ENCODE results near the gene ATP5F1D.

ATP5F1D gene

DNA sequence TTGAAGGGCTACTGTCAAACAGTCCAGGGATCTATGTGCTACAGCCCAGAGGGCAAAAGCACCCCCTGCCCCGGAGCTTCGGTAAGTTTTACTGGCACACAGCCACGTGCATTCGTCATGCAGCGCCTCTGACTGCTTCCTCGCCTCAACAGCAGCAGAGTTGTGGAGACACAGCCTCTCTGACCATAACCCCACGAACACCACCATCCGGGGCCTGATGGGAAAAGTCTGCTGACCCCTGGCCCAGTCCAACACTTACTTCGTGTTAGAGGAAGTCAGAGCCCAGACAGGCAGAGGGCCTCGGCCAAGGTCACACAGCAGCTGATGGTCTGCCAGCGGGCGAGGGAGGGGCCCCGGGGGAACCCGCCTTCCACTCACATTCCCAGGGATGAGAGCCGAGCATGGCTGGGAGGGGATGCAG lies 8.9 kb upstream of the ATP5F1D start:
- DNase-seq (ENCODE audit: low read depth in 1 of 2, low spot score in 1 of 2), result no peak

DNA sequence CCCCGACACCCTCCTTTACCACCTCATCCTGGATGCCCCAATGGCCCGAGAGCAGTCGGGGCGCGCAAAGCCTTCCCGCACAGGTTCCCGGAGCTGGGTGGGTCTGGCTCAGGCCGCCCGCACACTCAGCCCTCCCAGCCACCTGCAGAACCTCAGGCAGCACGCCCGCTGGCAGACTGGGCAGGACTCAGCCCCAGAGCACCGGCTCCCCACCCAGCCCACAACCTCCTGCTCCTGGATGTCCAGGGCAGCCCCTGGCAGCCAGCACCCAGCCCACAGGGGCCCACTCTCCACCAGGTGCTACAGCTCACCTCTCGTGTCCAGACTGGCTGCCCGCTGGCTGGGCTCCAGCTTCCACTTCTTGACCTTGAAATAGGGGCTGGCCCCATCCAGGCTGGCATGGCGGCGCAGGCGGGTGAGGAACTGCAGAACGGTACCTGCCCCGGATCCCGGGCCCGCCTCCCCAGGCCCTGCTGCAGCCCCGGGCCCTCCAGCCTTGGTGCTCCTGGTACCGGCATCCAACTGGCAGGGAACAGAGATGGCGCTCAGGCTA lies 8.4 kb upstream of the ATP5F1D start:
- DNase-seq (ENCODE audit: low read depth in 1 of 2, low spot score in 1 of 2), result no peak

DNA sequence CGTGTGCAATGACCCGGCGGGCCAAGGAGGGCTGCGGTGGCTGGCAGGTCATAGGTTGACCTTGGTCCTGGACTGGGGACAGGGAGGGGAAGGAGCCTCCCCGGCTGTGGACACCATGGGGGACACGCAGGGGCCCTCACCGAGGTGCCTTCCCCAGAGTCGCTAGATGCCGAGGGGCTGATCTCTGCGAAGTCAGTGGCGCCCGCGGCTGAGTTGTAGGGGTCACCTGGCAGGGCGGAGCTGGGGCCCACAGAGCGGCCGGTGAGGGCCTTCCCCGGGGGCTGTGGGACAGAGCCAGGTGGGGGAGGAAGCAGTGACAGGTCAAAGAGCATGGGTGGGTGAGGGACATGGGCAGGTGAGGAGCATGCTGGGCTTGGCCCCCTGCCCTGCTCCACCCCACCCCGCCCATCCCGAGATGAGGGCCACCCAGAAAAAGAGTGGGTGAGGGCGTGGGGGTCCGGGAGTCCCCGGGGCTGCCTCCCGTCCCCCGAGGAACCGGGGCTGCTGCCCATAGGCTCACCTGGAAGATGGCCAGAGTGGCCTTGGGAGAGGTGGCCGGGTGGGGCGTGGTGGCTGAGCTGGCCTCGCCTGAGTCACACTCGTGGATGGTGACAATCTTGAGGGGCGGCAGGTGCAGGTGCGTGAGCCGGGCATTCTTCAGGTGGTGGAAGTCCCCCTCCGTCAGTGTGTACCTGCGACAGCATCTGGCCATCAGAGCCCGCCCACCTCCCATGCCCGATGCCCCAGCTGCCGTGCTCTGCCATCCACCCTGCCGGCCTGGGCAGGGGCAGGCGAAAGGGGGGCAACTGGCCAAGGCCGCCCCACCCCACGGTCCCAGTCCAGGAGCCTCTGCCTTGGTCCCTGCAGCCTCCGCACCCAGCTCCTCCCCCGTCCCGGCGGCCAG lies 7.2 kb upstream of the ATP5F1D start:
- no peak for DNase-seq (ENCODE audit: low read depth in 1 of 2, low spot score in 1 of 2)

DNA sequence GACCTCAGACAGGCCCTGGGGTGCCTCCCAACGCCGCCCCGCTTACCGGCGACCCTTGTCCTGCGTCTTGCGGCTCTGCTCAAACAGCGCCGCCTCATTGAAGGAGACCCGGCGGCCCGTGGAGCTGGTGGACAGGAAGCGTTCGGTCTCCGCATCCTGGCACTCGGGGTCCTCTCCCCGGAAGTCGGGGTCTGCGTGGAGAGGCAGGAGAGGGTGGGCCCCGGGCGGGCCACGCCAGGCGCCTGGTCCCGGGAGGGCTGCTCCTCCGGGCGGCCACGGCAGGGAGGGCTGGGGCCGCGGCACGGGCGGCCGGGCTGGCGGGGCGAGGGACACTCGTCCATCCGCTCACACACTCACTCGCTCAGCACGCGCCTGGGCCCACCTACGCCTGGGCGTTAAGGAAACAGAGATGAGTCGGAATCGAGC lies 6.6 kb upstream of the ATP5F1D start:
- DNase-seq (ENCODE audit: low read depth in 1 of 2, low spot score in 1 of 2), result no peak

DNA sequence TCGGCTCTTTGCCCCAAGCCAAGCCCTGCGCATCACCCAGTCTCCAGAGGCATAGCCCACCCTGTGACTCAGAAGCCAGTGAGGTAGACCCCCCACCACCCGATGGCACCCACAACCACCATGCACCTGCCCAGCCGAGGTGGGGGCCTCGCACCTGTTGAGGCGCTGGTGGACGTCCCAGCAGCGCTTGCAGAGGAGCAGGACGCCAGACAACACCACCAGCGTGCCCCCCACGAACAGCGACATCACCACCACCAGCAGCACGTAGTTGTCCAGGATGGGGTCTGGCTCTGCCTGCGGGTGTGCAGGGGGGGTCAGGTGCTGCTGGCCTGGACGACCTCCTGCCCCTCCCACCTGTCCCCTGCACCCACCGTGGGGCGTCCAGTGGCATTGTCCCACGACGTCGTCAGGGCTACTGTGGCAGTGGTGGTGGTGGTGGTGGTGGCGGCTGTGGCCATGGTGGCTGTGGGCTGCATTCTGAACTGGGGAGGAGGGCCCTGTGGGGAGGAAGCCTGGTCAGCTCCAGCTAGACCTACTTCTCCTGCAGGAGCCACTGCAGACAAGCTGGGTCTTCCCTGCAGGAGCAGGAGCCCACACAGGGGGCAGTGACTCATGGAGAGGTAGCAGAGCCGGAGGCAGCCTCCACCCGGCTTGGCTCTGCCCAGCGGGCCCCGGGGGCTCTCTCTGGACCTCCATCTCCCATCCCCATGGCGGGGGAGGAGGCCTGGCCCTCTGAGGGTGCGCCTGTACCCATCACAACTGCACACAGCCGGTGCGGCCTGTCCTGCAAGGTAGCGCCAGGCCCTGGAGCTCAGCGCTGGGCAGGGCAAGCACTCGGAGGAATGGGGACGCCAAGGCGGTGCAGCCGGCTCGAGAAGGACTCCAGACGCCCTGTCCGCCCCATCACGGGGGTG lies 5.7 kb upstream of the ATP5F1D start:
- no peak for DNase-seq (ENCODE audit: low read depth in 1 of 2, low spot score in 1 of 2)

DNA sequence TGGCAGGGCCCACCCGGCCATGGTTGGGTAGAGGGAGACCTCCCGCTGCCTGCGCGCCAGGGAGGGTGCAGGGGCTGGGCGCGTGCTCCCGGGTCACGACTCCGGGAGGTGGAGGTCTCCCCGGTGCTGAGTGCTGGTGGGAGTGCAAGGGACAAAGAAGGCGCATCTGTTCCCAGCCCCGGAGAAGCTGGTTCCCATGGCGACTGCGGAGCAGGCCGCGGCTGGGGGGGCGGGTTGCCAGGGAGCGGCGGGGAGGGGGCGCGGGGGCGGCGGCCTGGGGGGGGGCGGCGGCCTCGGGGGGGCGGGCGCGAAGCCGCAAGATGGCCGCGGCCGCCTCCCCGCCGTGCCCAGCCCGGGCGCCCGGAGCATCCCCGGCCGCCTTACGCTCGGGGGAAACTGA lies 5.0 kb upstream of the ATP5F1D start:
- no peak for DNase-seq (ENCODE audit: low read depth in 1 of 2, low spot score in 1 of 2)

DNA sequence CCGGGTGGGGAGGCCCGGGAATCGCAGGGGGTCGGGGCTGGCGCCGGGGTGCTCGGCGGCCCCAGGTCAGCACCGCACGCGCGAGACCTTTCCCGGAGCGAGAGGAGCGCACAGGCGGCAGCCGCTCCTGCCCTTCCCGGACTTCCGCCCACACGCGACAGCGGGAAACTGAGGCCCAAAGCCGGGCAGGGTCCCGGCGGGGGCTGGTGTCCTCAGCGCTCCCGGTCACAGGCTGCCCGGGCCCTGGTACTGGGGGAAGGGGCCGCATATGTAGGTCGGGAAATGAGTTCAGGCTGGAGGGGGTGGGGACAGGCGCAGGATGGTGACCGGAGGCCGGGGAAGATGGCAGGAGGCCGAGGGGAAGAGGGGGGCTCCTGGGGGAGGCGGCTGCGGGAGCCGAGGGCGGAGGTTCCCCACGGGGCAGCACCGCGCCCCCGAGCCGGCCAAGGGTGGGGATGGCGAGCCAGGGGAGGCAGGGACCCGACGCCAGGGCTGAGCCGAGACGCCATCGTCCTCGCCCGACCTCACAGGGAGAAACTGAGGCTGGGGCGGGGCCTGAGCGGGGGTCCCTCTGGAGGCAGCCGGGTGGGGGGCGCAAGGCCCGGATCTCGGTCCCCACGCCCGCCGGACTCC lies 4.4 kb upstream of the ATP5F1D start:
- DNase-seq (ENCODE audit: low read depth in 1 of 2, low spot score in 1 of 2), result no peak

DNA sequence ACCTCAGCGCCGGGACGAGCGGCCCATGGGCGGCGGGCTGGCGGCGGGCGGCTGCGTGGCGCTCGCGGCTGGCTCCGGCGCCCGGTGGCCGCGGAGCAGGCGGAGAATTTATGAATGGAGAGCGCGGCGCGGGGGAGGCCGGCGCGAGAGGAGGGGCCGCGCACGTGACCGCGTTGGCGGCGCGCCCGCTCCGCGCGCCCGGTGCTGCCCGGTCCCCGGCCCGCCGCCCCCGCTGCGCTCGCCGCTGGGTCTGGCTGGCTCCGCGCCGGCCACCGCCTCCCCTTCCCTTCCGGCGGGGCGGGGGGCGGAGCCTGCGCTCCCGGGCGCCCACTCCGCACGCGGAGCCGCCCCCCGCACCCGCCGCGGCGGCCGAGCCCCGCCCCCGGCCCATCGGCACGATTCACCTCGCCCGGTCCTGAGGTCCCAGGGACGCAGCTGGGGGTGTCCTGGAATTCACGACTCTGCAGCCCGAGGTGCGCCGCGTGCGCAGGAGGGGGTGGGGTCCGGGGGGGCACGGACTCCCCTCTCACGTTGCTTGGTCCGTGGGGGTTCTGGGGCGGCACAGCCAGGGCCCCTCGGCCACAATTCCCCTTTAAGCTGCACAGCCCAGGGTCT lies 3.7 kb upstream of the ATP5F1D start, which contains the start of gene CBARP:
TSS of gene CBARP (minus strand) at position 252 of the 615 bp plus-strand sequence. CDS start 1,905 bp downstream, outside the sequence.
- DNase-seq (ENCODE audit: low read depth in 1 of 2, low spot score in 1 of 2), result peak in 1 of 2 donors; percentile 43

DNA sequence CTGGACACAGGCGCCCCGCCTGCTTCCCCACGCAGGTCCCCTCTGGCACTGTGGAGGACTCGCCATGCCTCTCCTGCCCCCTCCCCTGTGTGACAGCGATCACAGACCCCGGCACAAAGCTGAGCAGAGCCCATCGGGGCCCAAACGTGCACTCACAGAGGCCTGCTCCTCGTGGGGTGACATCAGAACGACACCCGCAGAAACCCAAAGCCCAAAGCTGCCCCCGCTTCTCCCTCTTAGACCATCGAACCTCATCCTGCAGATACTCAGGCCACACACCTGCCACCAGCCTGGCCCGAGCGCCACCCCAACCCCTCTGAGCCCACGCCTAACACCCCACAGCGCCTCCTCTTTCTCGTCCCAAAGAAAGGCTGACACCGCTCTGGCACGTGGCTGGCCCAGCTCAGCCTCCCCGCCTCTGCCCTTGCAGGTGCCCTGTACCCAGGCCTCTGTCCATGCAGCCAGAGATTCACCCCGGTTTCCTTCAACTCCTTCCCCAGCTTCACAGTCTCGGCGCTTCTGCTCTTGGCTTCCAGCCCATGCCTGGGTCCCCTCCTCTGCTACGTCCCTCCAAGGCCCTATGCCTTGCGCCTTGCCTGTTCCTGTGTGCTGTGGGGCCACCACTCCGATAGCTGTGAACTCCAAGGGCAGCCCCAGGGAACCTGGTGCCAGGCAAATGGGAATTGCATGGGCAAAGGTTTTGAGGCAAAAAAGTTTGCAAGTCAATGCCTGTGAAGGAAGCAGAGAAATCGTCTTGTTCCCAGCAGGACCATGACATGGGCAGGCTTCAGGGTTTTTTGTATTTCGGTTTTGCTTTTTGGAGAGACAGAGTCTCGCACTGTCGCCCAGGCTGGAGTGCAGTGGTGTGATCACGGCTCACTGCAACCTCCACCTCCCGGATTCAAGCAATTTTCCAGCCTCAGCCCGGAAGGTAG lies 2.9 kb upstream of the ATP5F1D start:
- DNase-seq (ENCODE audit: low read depth in 1 of 2, low spot score in 1 of 2), result no peak

DNA sequence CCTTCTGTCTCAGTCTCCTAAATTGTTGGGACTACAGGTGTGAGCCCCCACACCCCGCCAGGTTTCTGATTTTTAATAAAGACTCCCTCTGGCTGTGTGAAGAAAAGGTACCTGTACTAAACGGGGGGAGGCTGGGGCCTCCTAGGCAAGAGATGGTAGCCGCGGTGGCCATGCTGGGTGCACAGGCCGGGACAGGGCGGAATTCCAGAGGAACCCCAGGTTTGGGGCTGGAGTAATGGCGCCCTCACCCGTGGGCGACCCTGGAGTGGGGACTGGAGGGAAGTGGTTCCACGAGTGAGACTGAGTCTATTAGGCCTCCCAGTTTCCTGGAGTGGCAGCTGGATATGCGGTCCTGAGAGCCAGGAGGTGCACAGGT lies 2.1 kb upstream of the ATP5F1D start:
- no peak for DNase-seq (ENCODE audit: low read depth in 1 of 2, low spot score in 1 of 2)

DNA sequence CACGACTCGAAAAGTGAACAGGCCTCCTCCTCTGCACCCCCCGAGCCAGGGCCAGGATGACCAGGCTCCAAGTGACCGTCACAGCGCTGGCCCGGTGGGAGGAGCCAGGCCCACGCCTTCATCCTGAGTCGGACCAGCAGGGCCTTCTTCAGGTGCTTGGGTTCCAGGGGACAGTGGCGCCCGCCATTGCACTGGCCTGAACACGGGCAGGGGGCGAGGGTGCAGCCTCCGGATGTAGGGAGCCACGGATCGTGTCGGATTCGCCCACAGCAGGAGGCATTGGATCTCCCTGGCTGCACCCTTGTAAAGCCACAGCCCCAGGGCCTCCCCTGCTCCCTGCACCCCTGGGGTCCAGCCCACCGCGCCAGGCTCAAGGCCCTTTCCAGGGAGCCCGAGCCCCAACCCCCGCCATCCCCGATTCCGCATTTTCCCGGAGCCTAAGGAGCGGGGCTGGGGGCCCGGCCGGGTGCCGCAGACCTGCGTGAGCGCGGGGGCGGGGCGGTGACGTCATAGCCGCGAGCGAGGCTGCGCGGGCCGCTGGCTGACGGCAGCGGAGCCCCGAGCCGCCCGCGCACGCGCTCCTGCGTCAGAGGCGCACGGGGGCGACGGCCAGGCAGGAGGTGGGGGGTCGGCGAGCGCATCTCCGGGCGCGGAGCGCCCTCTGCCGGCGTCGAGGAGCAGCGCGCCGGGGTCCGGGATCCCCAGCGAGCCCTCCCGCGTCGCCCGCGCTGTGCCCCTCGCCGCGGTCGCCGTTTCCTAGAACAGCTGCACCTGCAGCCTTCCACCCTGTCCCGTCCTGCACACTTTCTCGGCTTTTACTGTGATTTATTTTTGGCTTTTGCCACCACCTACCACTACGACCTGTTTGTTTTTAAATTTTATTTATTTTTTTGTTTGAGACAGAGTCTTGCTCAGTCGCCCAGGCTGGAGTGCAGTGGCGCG lies 1.5 kb upstream of the ATP5F1D start:
- peak; percentile 70 to 98 for DNase-seq (ENCODE audit: low read depth in 1 of 2, low spot score in 1 of 2)

DNA sequence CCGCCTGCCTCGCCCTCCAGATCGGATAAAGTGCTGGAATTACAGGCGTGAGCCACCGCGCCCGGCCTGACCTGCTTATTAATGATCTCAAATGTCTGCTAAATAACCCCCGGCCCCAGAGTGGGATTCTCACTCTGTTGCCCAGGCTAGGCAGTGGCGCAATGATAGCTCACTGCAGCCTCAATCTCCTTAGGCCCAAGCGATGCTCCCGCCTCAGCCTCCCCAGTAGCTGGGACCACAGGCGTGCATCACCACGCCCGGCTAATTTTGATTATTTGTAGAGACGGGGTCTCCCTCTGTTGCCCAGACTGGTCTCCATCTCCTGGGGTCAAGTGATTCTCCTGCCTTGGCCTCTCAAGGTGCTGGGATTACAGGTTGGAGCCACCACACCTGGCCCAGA lies 626 bp upstream of the ATP5F1D start:
- no peak for DNase-seq (ENCODE audit: low read depth in 1 of 2, low spot score in 1 of 2)

DNA sequence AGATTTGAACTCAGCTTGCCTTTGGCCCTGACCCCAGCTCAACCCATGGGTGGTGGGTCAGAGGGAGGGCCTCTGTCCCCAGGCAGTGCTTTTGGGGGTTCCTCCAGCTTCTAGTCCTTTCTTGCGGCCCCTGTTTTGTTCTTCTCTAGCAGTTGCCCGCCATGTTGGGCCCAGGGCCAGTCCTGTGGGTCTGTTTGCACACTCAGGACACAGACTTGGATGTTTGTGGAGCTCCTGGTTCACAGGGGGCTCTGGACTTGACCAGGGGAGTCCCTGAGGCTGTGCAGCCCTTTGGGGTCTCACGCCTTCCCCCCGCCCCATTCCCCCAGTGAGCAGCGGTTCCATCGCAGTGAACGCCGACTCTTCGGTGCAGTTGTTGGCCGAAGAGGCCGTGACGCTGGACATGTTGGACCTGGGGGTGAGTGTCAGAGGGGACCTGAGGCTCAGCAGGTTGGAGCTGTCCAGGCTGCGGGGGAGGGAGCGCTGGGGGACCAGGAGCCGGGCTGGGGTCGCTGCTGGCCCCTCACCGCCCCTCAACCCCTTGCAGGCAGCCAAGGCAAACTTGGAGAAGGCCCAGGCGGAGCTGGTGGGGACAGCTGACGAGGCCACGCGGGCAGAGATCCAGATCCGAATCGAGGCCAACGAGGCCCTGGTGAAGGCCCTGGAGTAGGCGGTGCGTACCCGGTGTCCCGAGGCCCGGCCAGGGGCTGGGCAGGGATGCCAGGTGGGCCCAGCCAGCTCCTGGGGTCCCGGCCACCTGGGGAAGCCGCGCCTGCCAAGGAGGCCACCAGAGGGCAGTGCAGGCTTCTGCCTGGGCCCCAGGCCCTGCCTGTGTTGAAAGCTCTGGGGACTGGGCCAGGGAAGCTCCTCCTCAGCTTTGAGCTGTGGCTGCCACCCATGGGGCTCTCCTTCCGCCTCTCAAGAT lies 2.5 kb downstream of the ATP5F1D start:
- DNase-seq (ENCODE audit: low read depth in 1 of 2, low spot score in 1 of 2), result peak; percentile 76 to 79

DNA sequence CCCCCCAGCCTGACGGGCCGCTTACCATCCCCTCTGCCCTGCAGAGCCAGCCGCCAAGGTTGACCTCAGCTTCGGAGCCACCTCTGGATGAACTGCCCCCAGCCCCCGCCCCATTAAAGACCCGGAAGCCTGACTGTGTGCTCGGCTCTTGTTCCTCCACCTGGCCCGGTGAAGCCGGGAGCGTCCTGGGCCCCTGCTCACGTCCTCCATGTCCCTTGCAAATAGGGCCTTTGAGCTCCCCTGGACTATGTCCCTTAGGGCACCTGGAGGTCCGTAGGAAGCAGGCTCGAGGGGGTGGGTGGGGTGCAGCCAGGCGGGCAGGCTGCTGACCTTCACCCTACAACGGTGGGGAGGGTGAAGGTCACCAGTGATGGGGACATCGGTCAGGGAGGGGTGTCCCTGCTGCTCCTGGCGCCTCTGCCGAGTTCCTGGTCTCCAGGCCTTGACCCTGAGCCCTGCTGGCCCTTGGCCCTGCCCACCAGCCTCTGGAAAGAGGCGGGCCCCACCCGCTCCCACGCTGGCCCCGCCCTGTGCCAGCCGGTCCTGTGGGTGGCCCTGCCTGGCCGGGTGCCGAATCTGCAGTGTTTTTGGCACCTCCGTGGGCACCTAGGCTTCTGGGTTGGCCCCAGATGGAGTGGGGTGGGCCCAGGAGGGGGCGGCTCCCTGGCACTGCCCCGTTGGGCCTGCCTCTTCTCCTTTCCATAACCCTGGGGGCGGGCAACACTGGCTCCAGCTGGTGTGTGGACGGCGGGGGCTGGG lies 3.3 kb downstream of the ATP5F1D start:
- DNase-seq (ENCODE audit: low read depth in 1 of 2, low spot score in 1 of 2), result no peak

DNA sequence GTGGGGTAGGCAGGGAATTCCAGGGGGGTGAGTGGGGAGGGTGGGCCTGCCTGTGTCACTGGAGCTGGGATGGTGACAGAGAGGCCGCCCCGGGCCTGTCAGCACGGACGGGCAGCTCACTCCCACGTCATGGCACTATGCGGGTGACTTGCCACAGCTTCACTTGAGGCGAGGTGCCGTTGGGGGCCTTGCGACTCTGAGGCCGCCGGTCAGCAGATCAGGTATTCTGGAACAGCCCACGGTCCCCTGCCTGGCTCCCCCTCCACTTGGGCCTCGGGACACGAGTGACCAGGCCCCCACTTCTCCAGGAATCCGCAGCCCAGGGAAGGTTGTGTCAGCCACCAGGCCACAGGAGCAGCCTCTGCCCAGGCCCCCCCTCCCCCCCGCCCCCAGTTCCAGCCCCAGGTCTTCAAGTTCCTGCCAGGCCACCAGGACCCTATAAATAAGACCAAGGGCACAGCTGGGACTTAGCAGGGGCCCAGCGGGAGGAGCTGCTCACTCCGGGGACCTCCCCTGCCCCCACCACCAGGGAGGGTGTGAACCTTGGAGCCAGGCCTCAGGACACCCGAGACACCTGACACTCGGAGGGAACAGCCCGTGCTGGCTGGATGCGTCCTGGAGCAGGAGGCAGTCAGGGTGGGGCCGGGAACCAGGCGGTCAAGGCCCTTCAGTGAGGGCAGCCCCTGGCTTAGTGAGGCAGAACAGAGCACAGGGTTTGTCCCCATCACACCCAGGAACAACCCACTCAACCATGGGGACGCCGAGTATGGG lies 4.1 kb downstream of the ATP5F1D start:
- no peak for DNase-seq (ENCODE audit: low read depth in 1 of 2, low spot score in 1 of 2)
